Lung (tissue), 12 donors: Measurements from ENCODE around the gene ANKRD29. TPM values are rescaled to one million over a fixed set of nuclear protein-coding genes. Genes with fewer than 3 reads are reported as not detected.

Experiments
- ATAC-seq: fragments of 200-7000 bp; cut with Tn5 transposase; one replicate; pipeline ENCODE4 v1.9.1; 2020; ENCODE audit warnings: moderate number of reproducible peaks; ENCODE audit not compliant: insufficient read depth, low FRiP score
- DNase-seq, 3 donors: peaks; one replicate each; pipeline ENCODE4 v3.0.0-alpha.2; 2013 to 2017
- H3K27ac ChIP-seq, 2 donors: one replicate each; pipeline ENCODE4 v1.5.1; 2013; ENCODE audit warnings: mild to moderate bottlenecking in 2 of 2, moderate library complexity in 2 of 2, control low read depth in 1 of 2, inconsistent platforms in 1 of 2, low read depth in 1 of 2, low read length in 1 of 2
- H3K27me3 ChIP-seq, 3 donors: one replicate each; pipeline ENCODE4 v1.5.1; 2013; ENCODE audit warnings: low read length in 2 of 3; ENCODE audit not compliant: control insufficient read depth in 3 of 3, insufficient read depth in 3 of 3
- H3K36me3 ChIP-seq, 4 donors: one replicate each; pipeline ENCODE4 v1.5.1; 2013; ENCODE audit warnings: low read length in 4 of 4, mild to moderate bottlenecking in 1 of 4, moderate library complexity in 1 of 4; ENCODE audit not compliant: control insufficient read depth in 4 of 4, insufficient read depth in 4 of 4
- H3K4me1 ChIP-seq, 5 donors: one replicate each; pipeline ENCODE4 v1.5.1; 2013; ENCODE audit warnings: low read length in 5 of 5, mild to moderate bottlenecking in 2 of 5, moderate library complexity in 1 of 5; ENCODE audit not compliant: control insufficient read depth in 5 of 5, insufficient read depth in 5 of 5
- H3K4me3 ChIP-seq: one replicate; pipeline ENCODE4 v1.5.1; 2013; ENCODE audit warnings: mild to moderate bottlenecking, control low read depth, moderate library complexity
- H3K9ac ChIP-seq, 2 donors: one replicate each; pipeline ENCODE4 v1.5.1; 2013; ENCODE audit warnings: low read length in 2 of 2, control low read depth in 1 of 2; ENCODE audit not compliant: insufficient read depth in 1 of 2
- H3K9me3 ChIP-seq, 4 donors: one replicate each; pipeline ENCODE4 v1.5.1; 2013; ENCODE audit warnings: low read length in 3 of 4, mild to moderate bottlenecking in 1 of 4, moderate library complexity in 1 of 4; ENCODE audit not compliant: control insufficient read depth in 4 of 4, insufficient read depth in 3 of 4
- CTCF ChIP-seq: IDR thresholded peaks from 2 replicates; pipeline ENCODE4 v1.5.1; 2012; ENCODE audit warnings: mild to moderate bottlenecking; ENCODE audit errors: control extremely low read depth, extremely low read depth
- WGBS, 2 donors: extraction: QIAGEN DNeasy Blood & Tissue Kit; methylation state at CpG; one replicate each; pipeline ENCODE4 v1.1.7; 2013; 5-methylcytosine and 5-hydroxymethylcytosine counted together
- polyA plus RNA-seq, 2 donors: library from polyadenylated mRNA; stranded (reverse); fragments of 200-250 nt; gene quantifications; one replicate each; pipeline ENCODE4 v1.2.1, GENCODE V29; 2013
- total RNA-seq, 2 donors: library from RNA; depleted of rRNA in 1 of 2; stranded (reverse); fragments of >200 nt in 1 of 2; gene quantifications; one replicate each; pipeline ENCODE4 v1.2.1, GENCODE V29; 2014 to 2021
- donor health status: control.
- donor health status: control.
- donor health status: Bipolar disorder and iron deficiency.
- donor health status: healthy.
- donor health status: DM: yes; HTN: yes; CAD: no.

The ANKRD29 gene
- total and polyA plus RNA-seq, 4 donors: 12.5 to 60.9 (median 43.0) TPM

- Histone ChIP-seq H3K9me3 (peaks cover 0 to 3% (median 0%) of the 10 kb centered on the region in 4 donors), H3K27me3 (peaks cover 0 to 22% (median 11%) of the 10 kb centered on the region in 3 donors), H3K4me1 (peaks cover 0 to 3% (median 0%) of the 10 kb centered on the region in 5 donors), H3K36me3 (no peaks in the 10 kb centered on the region), H3K9ac (no peak overlapping the region), H3K4me3 (no peak overlapping the region), H3K27ac (no peak overlapping the region)
- WGBS, 2 donors: 86 to 94% methylated on average over 2 of the region's 2 CpGs
- no peak for TF ChIP-seq CTCF
- ATAC-seq (no peak), DNase-seq (no peak)
These were observed 31.1 kb upstream of the ANKRD29 start for GRCh38 chr18:23693846-23694245.

GRCh38 chr18:23690505-23691068 lies 27.9 kb upstream of the ANKRD29 start:
- peaks cover 0 to 38% (median 29%) of the 10 kb centered on the region in 3 donors for H3K27me3 ChIP-seq
- H3K9ac ChIP-seq: no peak overlapping the region

GRCh38 chr18:23689616-23690504 lies 27.1 kb upstream of the ANKRD29 start:
- Histone ChIP-seq H3K9ac (no peak overlapping the region), H3K9me3 (peaks cover 0 to 3% (median 0%) of the 10 kb centered on the region in 4 donors), H3K4me1 (peaks cover 0 to 3% (median 0%) of the 10 kb centered on the region in 5 donors), H3K36me3 (no peaks in the 10 kb centered on the region), H3K27ac (peak overlapping the region in 1 of 2 donors; percentile 63), H3K4me3 (peak overlapping the region; percentile 50), H3K27me3 (peaks cover 0 to 38% (median 30%) of the 10 kb centered on the region in 3 donors)
- WGBS, 2 donors: 2 to 3% methylated on average over 75 to 85 of the region's 85 CpGs
- no peak for TF ChIP-seq CTCF
- ATAC-seq (peak; percentile 35), DNase-seq (peak in 2 of 3 donors; percentile 4 to 20)

More at GRCh38 chr18:23690505-23691068, 27.9 kb upstream of the ANKRD29 start:
- H3K4me1 ChIP-seq: peaks cover 0 to 3% (median 0%) of the 10 kb centered on the region in 5 donors
- H3K27ac ChIP-seq: peak overlapping the region in 1 of 2 donors; percentile 44
- ATAC-seq (no peak), DNase-seq (peak in 1 of 3 donors; percentile 2)
- no peaks in the 10 kb centered on the region for H3K36me3 ChIP-seq
- H3K4me3 ChIP-seq: peak overlapping the region; percentile 50
- H3K9me3 ChIP-seq: peaks cover 0 to 3% (median 0%) of the 10 kb centered on the region in 4 donors
- TF ChIP-seq CTCF: no peak
- 49 to 62% methylated on average over 21 of the region's 21 CpGs for WGBS, 2 donors
